Measurements from ENCODE around the gene VAV2.

Gene VAV2

DNA sequence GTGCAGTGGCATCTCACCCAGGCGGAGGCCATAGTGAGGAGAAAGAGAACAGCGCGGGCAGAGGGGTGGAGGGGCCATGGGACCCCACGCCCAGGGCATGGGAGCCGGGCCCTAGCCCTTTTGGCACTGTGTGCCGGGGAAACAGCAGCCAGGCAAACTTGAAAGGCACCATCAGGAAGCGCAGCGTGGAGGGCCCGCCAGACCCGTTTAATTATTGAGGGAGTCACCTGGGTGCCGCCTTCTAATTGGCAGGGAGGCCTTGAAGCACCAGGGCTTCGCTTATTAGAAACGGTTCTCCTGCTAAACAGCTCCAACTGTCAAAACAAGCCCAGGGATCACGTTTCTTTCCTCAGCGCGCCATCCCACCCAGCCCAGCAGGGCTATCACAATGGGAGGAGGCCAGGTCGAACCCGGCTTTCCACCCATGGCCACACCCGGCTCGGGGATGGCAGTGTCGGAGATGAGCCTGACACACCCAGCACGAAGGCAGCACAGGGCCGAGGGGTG, 149.3 kb downstream of the VAV2 start:
- TF ChIP-seq BACH2 (CRISPR knock-in tag; IDR thresholded peaks at IDR 0.05; ENCODE audit: borderline replicate concordance) (no peak), TCF4 (CRISPR knock-in tag; IDR thresholded peaks at IDR 0.05; ENCODE audit: borderline replicate concordance) (no peak), ZNF8 (CRISPR knock-in tag; IDR thresholded peaks at IDR 0.05) (no peak), ZFP30 (CRISPR knock-in tag; IDR thresholded peaks at IDR 0.05) (no peak), ZC3H10 (CRISPR knock-in tag; IDR thresholded peaks at IDR 0.05) (no peak), ISL1 (CRISPR knock-in tag; IDR thresholded peaks at IDR 0.05) (no peak), TOX (CRISPR knock-in tag; IDR thresholded peaks at IDR 0.05; ENCODE audit: borderline replicate concordance) (no peak), SNAI2 (CRISPR knock-in tag; IDR thresholded peaks at IDR 0.05) (no peak), ZFP3 (CRISPR knock-in tag; IDR thresholded peaks at IDR 0.05) (no peak), OSR1 (CRISPR knock-in tag; IDR thresholded peaks at IDR 0.05) (no peak), RARB (CRISPR knock-in tag; IDR thresholded peaks at IDR 0.05) (no peak), ARNTL (CRISPR knock-in tag; IDR thresholded peaks at IDR 0.05; ENCODE audit: borderline replicate concordance, low read depth) (no peak), GLIS3 (CRISPR knock-in tag; IDR thresholded peaks at IDR 0.05) (no peak)
- TF ChIP-seq, protein P1, sequence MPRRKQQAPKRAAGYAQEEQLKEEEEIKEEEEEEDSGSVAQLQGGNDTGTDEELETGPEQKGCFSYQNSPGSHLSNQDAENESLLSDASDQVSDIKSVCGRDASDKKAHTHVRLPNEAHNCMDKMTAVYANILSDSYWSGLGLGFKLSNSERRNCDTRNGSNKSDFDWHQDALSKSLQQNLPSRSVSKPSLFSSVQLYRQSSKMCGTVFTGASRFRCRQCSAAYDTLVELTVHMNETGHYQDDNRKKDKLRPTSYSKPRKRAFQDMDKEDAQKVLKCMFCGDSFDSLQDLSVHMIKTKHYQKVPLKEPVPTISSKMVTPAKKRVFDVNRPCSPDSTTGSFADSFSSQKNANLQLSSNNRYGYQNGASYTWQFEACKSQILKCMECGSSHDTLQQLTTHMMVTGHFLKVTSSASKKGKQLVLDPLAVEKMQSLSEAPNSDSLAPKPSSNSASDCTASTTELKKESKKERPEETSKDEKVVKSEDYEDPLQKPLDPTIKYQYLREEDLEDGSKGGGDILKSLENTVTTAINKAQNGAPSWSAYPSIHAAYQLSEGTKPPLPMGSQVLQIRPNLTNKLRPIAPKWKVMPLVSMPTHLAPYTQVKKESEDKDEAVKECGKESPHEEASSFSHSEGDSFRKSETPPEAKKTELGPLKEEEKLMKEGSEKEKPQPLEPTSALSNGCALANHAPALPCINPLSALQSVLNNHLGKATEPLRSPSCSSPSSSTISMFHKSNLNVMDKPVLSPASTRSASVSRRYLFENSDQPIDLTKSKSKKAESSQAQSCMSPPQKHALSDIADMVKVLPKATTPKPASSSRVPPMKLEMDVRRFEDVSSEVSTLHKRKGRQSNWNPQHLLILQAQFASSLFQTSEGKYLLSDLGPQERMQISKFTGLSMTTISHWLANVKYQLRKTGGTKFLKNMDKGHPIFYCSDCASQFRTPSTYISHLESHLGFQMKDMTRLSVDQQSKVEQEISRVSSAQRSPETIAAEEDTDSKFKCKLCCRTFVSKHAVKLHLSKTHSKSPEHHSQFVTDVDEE (CRISPR knock-in tag; IDR thresholded peaks at IDR 0.05) = no peak
- TF ChIP-seq, protein P2, sequence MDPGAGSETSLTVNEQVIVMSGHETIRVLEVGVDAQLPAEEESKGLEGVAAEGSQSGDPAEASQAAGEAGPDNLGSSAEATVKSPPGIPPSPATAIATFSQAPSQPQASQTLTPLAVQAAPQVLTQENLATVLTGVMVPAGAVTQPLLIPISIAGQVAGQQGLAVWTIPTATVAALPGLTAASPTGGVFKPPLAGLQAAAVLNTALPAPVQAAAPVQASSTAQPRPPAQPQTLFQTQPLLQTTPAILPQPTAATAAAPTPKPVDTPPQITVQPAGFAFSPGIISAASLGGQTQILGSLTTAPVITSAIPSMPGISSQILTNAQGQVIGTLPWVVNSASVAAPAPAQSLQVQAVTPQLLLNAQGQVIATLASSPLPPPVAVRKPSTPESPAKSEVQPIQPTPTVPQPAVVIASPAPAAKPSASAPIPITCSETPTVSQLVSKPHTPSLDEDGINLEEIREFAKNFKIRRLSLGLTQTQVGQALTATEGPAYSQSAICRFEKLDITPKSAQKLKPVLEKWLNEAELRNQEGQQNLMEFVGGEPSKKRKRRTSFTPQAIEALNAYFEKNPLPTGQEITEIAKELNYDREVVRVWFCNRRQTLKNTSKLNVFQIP (CRISPR knock-in tag; IDR thresholded peaks at IDR 0.05; ENCODE audit: borderline replicate concordance, low read depth) = no peak
- TF ChIP-seq, protein P3, sequence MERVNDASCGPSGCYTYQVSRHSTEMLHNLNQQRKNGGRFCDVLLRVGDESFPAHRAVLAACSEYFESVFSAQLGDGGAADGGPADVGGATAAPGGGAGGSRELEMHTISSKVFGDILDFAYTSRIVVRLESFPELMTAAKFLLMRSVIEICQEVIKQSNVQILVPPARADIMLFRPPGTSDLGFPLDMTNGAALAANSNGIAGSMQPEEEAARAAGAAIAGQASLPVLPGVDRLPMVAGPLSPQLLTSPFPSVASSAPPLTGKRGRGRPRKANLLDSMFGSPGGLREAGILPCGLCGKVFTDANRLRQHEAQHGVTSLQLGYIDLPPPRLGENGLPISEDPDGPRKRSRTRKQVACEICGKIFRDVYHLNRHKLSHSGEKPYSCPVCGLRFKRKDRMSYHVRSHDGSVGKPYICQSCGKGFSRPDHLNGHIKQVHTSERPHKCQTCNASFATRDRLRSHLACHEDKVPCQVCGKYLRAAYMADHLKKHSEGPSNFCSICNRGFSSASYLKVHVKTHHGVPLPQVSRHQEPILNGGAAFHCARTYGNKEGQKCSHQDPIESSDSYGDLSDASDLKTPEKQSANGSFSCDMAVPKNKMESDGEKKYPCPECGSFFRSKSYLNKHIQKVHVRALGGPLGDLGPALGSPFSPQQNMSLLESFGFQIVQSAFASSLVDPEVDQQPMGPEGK (CRISPR knock-in tag; IDR thresholded peaks at IDR 0.05; ENCODE audit: borderline replicate concordance) = no peak
- TF ChIP-seq, protein P4, sequence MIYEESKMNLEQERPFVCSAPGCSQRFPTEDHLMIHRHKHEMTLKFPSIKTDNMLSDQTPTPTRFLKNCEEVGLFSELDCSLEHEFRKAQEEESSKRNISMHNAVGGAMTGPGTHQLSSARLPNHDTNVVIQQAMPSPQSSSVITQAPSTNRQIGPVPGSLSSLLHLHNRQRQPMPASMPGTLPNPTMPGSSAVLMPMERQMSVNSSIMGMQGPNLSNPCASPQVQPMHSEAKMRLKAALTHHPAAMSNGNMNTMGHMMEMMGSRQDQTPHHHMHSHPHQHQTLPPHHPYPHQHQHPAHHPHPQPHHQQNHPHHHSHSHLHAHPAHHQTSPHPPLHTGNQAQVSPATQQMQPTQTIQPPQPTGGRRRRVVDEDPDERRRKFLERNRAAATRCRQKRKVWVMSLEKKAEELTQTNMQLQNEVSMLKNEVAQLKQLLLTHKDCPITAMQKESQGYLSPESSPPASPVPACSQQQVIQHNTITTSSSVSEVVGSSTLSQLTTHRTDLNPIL (CRISPR knock-in tag; IDR thresholded peaks at IDR 0.05; ENCODE audit: low read depth) = no peak

DNA sequence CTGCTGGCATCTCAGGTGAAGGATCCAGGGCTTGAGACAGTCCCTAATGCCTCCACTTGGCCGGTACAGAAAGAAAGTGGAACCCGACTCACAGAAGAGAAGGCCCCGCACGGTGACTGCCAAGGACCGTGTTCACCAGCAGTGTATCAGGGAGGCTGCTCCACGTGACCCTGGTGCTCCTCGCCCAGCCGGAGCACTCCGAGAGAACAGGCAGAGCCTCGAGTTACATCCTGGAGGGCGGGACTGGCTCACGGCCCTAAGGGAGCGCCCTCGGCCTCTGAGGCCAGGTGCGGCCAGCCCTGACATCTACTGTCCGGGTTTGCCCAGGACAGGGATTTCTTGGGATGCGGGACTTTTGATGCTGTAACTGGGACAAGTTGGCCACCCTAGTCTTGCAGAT, 149.9 kb downstream of the VAV2 start:
- TF ChIP-seq ARNTL (CRISPR knock-in tag; IDR thresholded peaks at IDR 0.05; ENCODE audit: borderline replicate concordance, low read depth) (no peak), BACH2 (CRISPR knock-in tag; IDR thresholded peaks at IDR 0.05; ENCODE audit: borderline replicate concordance) (no peak), ZC3H10 (CRISPR knock-in tag; IDR thresholded peaks at IDR 0.05) (no peak), OSR1 (CRISPR knock-in tag; IDR thresholded peaks at IDR 0.05) (no peak), SNAI2 (CRISPR knock-in tag; IDR thresholded peaks at IDR 0.05) (no peak), CSDC2 (CRISPR knock-in tag; IDR thresholded peaks at IDR 0.05) (no peak), TOX (CRISPR knock-in tag; IDR thresholded peaks at IDR 0.05; ENCODE audit: borderline replicate concordance) (no peak), ISL1 (CRISPR knock-in tag; IDR thresholded peaks at IDR 0.05) (no peak), TCF4 (CRISPR knock-in tag; IDR thresholded peaks at IDR 0.05; ENCODE audit: borderline replicate concordance) (no peak), ZNF8 (CRISPR knock-in tag; IDR thresholded peaks at IDR 0.05) (no peak), RARB (CRISPR knock-in tag; IDR thresholded peaks at IDR 0.05) (no peak), ZFP3 (CRISPR knock-in tag; IDR thresholded peaks at IDR 0.05) (no peak), ESRRG (CRISPR knock-in tag; IDR thresholded peaks at IDR 0.05) (no peak)
- TF ChIP-seq, protein P1 (CRISPR knock-in tag; IDR thresholded peaks at IDR 0.05) = no peak
- TF ChIP-seq, protein P4 (CRISPR knock-in tag; IDR thresholded peaks at IDR 0.05; ENCODE audit: low read depth) = no peak
- TF ChIP-seq, protein P5, sequence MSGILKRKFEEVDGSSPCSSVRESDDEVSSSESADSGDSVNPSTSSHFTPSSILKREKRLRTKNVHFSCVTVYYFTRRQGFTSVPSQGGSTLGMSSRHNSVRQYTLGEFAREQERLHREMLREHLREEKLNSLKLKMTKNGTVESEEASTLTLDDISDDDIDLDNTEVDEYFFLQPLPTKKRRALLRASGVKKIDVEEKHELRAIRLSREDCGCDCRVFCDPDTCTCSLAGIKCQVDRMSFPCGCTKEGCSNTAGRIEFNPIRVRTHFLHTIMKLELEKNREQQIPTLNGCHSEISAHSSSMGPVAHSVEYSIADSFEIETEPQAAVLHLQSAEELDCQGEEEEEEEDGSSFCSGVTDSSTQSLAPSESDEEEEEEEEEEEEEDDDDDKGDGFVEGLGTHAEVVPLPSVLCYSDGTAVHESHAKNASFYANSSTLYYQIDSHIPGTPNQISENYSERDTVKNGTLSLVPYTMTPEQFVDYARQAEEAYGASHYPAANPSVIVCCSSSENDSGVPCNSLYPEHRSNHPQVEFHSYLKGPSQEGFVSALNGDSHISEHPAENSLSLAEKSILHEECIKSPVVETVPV (CRISPR knock-in tag; IDR thresholded peaks at IDR 0.05) = no peak
- TF ChIP-seq, protein P2 (CRISPR knock-in tag; IDR thresholded peaks at IDR 0.05; ENCODE audit: borderline replicate concordance, low read depth) = no peak
- no peak for ATAC-seq

More for the DNA sequence above, 149.3 kb downstream of the VAV2 start:
- no peak for ATAC-seq
